ENCODE data around the gene SYNPR.
"Not testable (repeated sequence)": the region's sequence is repeated elsewhere in the genome, so short reads cannot be mapped to it uniquely, and the experiment has no call there.

The SYNPR gene

DNA sequence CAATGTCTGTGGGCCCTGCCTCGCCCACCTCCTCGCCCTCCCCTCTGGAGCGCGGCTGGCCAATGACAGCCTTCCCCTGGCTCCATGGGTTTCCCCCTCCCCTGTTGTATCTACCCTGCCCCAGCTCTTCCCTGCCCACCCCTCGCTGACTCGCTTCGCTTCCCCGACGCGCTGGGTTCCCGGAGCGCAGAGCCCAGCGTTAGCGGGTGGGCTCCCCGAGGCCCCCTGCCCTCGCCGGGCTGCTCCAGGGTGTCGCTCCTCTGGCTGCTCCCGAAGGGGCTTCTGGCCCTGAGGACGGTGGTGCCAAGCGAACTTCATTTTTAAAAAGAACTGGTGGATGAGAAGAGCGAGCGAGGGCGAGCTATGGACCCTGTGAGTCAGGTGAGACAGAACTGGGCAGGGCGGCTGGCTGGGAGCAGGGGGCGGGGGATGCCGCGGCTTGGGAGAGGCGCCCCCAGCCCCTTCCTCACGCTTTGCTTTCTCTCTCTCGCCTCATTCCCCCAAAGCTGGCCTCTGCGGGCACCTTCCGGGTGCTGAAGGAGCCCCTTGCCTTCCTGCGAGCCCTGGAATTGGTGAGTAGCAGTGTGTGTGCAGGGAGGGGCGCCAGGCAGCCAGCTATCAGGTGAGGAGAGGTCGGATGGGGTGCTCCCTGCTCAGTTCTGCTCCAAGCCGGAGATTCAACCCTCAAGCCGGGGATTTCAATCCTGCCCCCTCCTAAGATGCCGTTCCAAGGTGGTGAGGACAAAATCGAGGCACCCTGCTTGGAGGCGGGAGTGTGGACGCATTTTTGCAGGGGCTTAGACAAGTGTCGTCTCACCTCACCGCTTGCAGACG, at the start of gene SYNPR:
Gene SYNPR (plus strand): TSS at position 138 of the 834 bp plus-strand sequence.
- in situ Hi-C loops (cut with HindIII; ENCODE audit: low sequenced_read_pairs): no loop called here

DNA sequence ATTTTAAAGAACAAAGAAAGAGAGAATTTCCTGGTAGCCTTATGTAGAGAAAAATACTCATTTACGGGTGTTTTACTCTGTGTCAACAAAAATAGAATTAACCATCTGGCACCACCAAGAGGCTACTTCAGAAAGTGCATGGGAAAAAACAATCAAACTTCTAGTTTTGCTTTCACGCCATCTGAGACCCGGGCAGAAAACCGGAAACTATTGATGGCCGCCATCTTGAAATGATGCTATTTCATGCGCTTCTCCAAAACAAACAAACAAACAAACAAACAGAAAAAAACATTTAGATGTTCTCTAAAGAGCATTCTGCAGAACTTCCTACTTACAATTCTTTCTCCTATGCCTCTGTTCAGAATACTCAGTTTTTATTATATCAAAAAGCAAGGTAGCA, 49.4 kb upstream of the SYNPR start:
- in situ Hi-C loops (cut with HindIII; ENCODE audit: low sequenced_read_pairs): no loop called here

DNA sequence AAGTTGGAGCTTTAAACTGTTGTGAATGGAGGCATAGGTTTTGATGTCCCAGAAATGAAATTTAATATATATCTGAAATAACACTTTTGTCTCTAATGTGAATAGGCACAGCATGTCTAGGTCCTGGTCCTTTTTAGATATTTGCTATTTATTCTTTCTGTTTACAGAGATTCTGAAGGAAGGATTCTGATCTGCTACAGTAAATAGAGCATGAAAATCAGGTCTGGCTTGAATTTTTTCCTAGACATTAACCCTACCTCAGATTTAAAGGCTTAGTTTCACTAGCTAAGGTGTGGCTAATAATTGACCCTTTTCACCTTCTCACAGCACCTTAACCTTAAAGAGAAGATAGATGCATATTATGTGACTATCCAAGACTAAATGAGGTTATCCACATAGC, 48.0 kb upstream of the SYNPR start:
- in situ Hi-C loops (cut with HindIII; ENCODE audit: low sequenced_read_pairs): no loop called here

DNA sequence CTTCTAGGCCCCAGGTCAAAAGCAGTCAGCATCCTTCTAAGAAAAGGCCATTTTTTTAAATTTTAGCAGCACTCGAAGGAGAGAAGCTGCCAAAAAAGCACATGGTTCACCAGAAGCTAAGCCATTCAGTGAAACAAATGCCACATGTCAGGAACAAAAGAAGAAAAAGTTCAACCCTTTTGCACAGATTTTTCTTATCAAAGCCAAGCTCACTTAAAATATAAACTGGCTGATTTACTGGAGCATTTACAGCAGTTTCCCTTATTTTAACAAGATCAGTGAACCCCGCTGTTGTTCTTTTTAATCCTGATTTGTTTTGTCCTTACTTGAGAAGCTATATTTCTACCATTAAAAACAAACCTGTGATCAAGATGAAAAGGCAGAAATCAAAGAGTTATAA, 46.5 kb upstream of the SYNPR start:
- in situ Hi-C loops (cut with HindIII; ENCODE audit: low sequenced_read_pairs): no loop called here

DNA sequence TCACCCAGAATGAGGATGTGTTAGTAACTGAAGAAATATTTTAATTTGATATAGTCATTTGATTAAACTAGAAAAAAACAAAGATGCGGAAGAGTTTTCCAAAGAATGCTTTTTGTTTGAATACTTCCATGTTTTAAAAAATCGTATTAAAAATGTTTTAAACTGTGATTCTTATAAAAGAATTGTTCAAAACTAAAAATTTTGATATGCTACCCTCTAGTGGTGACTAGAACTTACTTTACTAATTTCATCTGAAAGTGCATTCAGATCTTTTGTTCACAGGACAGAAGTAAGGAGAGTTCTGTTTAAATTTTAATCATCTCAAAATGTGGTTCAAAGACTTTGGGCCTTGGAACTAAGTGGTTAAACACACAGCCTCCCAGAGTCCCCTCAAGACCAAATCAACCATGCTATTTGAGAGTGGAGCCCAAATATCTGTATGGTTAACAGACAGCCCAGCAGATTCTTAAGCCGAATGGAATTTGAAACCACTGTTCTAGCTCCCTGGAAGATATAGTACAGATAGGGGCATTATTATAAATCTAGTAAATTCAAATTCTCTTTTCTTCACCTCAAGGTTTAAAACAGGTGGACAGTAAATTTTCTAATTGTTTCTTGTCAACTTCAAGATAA, 45.2 kb upstream of the SYNPR start:
- in situ Hi-C loops (cut with HindIII; ENCODE audit: low sequenced_read_pairs): no loop called here

DNA sequence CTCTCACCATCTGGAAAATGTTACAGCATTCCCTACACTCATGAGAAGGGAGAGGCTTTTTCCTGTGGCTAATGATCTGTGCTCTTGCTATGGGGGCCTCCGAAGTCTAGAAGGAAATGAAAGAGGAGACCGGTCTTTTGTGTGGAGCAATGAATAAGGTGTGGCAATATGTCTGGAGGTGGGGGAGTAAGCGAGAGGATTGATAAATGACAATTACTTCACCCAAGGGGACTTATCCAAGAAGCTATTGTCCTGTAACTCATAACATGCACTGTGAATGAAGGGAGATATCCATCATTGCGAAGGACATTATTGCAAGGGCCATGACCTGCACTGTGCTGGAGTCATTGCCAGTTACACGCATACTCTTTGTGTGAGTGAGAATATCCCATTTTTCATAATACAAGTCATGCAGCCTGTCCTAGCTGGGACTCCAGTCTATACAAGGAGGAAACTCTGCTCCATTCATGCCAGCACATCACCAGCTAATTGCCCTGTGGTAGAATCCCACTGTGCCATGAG, 37.7 kb upstream of the SYNPR start:
- in situ Hi-C loops (cut with HindIII; ENCODE audit: low sequenced_read_pairs): no loop called here

DNA sequence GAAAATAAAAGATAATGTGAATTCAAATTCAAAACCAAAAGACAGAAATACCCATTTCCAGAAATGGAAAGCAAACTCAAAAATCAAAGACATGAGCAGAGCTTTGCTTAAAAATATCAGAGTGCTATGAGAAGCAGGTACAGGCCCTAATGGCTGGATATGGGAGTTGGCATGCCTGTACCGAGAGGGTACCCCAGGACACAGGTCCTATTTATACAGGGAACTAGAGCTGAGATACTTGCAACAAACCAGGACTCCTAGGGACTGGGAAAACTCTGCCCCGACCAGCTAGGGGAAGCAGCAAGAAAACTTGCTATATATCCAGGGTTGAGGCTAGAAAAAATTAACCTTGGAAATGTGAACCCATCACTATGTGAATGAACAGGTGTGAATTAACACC, 36.0 kb upstream of the SYNPR start:
- in situ Hi-C loops (cut with HindIII; ENCODE audit: low sequenced_read_pairs): no loop called here

DNA sequence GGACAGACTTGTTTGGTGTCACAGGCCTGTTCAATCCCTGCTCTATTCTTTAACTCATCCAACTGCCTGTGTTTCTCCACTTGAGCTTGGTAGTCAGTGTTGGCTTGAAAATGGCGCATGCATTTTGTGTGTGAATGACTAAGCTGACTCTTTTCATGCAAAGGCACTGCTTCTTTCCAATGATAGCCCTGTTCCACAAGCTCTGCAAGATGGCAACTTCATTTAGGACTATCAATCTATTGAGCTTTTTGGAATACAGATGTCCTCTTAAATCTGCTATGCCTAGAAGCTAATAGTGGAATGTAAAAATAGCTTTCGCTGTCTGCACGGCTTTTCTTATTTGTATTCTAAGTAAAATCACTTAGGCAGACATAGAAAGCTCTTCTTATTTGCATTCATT, 33.6 kb upstream of the SYNPR start:
- in situ Hi-C loops (cut with HindIII; ENCODE audit: low sequenced_read_pairs): no loop called here

DNA sequence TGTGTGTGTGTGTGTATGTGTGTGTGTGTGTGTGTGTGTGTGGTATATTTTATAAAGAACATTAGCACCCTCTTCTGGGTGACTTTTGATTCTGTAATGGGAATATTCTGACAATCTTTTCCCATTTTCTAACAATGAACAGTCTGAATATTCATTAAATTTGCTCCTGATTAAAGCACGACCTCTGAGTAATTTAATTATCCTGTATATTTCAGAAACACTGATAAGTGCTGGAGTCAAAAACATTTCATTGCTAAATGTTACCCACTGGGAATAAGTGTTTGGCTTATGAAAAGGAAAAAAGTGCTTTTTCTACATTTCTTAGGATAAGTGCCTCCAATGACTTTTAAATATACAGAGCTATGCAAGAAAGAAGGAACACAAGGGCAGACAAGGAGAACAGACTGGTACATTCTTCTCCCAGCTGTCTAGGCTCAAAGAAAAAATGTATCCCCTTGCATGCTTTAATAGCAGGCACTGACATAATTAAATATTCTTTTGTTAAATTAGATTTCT, 32.3 kb upstream of the SYNPR start:
- in situ Hi-C loops (cut with HindIII; ENCODE audit: low sequenced_read_pairs): no loop called here

DNA sequence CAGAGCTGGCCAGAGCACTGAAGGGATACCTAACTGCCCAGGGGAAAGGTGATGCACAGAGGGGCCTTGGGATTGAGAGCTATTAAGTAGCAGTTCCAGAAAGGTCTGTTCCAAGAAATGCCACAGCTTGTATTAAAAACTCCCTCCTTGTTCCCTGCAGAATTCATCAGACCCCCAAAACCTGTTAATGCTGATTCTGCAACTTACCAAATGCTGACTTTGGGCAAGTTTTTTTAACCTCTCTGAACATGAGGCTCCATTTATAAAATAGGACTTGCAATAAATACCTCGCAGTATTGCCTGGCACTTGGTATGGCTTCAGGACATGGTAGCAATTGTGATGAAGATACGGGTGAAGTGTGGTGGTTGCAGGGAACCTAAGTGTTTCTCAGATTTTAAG, 30.1 kb upstream of the SYNPR start:
- in situ Hi-C loops (cut with HindIII; ENCODE audit: low sequenced_read_pairs): no loop called here

DNA sequence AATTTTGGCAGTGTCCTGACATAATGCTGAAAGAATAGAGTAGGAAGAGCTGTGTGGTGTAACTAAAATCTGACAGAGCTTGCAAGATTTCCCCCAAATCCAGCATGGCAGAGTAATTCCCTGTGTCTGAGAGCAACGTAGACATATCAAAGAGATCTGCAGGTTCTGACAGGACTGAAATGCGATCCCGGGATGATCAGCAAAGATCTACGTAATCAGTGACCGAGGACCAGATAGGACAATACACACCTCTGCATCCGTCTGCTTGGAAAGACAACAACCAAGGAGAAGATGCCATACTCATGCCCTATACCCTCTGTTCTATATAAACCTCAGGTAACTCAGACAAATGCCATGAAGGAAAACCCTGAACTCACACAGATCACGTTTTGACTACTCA, 26.6 kb upstream of the SYNPR start:
- in situ Hi-C loops (cut with HindIII; ENCODE audit: low sequenced_read_pairs): no loop called here

DNA sequence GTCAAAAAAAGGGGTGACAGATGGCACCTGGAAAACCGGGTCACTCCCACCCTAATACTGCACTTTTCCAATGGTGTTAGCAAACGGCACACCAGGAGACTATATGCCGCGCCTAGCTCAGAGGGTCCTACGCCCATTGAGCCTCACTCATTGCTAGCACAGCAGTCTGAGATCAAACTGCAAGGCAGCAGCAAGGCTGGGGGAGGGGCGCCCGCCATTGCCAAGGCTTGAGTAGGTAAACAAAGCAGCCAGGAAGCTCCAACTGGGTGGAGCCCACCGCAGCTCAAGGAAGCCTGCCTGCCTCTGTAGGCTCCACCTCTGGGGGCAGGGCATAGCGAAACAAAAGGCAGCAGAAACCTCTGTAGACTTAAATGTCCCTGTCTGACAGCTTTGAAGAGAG, 22.3 kb upstream of the SYNPR start:
- in situ Hi-C loops (cut with HindIII; ENCODE audit: low sequenced_read_pairs): not testable (repeated sequence)

DNA sequence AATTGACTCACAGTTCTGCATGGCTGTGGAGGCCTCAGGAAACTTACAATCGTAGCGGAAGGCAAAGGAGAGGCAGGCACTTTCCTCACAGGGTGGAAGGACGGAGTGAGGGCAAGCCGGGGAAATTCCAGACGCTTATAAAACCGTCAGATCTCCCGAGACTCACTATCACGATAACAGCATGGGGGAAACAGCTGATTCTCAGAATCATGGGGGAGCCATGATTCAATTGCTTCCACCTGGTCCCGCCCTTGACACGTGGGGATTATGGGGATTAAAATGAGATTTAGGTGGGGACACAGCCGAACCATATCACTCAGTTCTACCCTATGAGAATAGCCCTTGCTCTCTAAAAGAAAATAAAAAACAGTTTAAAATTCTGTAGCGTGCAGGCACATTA, 13.4 kb upstream of the SYNPR start:
- in situ Hi-C loops (cut with HindIII; ENCODE audit: low sequenced_read_pairs): no loop called here

DNA sequence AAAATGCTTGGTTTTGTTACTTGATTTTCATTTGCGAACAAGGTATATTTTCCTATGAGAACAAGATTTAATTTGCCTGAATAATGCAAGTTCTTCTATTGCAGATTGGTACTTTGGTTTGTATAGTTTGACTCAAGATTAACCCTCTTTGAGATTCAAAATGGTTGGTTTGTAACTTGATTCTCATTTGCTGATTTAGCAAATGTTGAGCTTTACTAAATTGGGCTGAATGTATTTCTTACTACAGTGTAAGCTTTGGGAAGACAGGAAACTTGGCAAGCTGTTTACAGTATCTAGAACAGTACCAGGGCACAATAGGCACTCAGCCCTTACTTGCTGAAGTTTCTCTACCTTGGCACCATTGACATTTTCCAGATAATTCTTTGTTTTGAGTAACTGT, 3.7 kb upstream of the SYNPR start:
- in situ Hi-C loops (cut with HindIII; ENCODE audit: low sequenced_read_pairs): no loop called here

DNA sequence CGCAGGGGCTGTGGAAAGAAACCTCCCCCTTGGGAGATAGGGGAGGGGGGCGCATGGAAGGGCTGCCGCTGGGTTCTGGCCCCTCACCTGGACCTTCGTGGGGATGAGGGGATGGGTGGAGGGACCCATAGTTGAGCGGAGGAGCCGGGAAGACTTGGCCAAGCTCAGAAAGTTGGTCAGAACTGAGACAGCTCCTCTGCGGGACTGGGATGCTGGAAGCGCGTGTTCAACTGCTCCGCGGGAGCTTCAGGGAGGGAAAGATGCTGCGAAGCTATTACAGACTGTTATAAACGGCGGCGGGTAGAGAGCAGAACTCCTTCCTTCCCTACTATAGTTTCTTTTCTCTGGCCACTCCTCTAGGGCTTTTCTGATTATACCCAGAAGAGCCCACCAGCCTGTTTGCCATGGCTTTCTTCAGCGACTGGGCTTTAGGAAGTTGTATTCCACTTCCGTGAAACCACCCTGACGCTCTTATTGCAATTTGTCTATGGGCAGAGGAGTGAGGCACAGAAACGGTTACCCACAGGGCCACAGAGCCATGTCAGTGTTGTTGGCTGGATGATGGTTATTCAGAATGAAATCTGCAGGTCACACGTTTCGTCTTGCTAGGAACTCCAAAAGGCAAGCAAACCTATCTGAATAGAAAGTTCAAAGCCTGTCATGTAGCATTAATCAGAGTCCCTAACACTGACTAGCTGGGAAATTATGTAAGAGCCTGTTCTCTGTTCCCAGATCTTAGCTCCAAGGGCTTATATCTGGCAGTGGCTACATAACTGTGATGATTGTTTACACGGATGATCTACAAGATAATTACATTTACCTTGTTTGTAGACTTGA, 1.1 kb downstream of the SYNPR start:
- in situ Hi-C loops (cut with HindIII; ENCODE audit: low sequenced_read_pairs): no loop called here

DNA sequence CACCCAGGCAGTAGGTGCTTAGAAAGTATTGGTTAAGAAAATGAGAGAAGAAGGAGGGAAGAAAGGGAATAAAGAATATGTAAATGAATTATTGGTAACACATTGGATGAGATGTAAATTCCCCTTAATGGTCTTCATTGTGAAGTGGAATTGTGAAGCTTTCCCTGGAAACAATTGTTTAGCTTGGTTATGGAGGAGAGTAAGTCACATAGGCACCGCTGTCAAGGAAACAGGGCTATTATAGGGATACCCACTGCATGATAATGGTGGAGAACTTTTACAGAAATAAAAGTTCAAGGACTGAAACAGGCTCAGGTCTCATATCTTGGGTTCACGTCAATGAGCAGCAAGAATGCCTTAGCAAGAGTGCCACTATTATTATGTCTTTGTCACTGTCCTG, 9.5 kb downstream of the SYNPR start:
- in situ Hi-C loops (cut with HindIII; ENCODE audit: low sequenced_read_pairs): no loop called here

DNA sequence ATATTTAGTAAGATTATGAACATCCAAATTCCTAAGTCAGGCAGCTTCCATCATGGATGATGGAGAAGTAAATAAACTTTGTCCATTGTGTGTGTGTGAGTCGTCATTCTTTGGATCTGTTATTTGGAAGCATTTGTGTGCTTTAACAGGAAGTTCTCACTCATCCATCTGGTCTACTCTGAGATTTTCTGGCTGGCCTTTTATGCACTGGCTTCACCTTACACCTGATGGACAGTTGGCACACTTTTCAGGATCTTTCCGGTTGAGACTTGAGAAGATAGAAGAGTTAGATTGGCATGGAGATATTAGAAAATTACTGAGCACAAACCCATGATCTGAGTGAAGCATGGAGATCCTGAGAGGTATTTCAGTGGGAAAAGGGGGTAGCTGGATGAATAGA, 12.6 kb downstream of the SYNPR start:
- in situ Hi-C loops (cut with HindIII; ENCODE audit: low sequenced_read_pairs): no loop called here

DNA sequence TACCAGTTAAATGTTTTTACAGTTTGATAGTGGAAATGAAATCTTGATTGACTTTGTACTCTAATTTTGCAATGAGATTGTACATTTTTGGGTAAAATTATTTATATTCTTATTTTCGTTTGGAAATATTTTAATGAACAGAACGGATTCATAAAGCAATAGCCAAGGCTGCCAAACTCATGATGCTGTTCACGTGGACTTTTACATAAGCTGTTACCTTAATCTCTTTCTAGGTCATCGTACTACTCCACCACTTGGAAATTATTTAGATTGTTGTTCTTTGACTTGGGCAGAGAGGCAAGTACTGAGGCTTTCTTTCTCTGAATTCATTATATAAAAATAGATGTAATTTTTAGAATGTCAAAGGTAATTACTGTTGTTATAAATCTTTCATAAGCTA, 16.2 kb downstream of the SYNPR start:
- in situ Hi-C loops (cut with HindIII; ENCODE audit: low sequenced_read_pairs): no loop called here

DNA sequence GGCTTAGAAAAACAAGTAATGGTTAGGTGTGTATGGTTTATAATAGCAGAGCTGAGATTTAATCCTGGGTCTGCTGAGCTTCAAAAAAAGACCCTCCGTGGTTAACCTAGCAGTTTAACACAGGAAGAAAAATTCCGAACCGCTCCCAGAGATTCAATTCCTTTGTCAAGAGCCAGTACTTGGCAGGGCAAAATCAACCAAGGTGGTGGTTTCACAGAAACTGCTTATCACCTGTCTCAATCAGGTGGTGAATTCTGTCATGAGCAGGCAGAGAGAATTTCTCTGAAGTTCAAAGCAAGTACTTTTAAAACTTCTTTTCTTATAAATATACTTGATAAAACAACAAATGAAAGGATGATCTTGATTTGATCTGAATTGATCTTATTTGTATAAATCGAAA, 17.2 kb downstream of the SYNPR start:
- in situ Hi-C loops (cut with HindIII; ENCODE audit: low sequenced_read_pairs): no loop called here

DNA sequence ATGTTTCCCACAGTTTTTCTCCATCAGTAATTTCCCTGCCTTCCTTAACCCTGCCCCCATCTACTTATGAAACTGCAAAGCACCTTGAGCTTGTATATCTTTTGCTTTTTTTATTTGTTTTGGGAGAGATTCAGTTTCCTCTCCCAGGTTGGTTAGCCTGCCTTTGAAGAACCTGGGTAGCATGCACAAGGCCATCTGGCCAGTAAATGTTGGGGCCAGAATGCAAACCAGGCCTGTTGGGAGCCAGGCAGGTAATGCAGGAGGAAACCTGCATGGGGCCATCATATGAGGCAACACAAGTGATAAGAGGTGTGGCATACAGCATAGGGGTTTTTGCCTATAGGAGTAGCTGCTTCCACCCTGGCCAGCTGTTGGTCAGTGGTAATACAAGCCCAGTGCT, 17.7 kb downstream of the SYNPR start:
- in situ Hi-C loops (cut with HindIII; ENCODE audit: low sequenced_read_pairs): no loop called here

DNA sequence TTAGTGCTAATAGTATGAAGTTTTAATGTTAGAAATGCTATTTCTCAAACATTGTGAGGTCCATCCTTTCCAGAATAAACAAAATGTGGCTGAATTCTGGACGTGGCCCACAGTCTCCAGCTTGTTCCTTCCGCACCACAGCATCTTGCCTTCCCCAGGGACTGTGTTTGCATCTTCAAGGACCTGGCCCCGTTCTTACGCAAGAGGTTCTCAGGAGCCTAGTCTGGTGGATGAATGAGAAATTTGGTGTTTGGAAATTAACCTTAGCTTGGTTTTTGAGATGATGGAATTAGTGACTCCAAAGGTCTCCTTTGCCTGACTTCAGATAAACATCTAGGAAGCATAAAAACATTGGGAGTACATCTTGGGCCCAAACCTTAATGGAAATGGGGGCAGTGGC, 18.1 kb downstream of the SYNPR start:
- in situ Hi-C loops (cut with HindIII; ENCODE audit: low sequenced_read_pairs): no loop called here
